OCI-LY7 (cell line): ENCODE results near the gene TACR2. TPM values are rescaled to one million over a fixed set of nuclear protein-coding genes. Genes with fewer than 3 reads are reported as not detected.

Source experiments
- BruUV-seq: library from RNA; stranded (reverse); fragments of 400-500 nt; replicated peaks from 2 replicates; lab custom pipeline; 2021; lab: Mats Ljungman, UMichigan
- CTCF ChIA-PET: fragments of 300-600 bp; sonication (Branson Sonifier 250); formaldehyde crosslinking; loops from one replicate; lab custom pipeline; 2022; ENCODE audit warnings: antibody characterized with exemption; ENCODE audit not compliant: unreplicated experiment; lab: Charles Lee
- POLR2A ChIA-PET: fragments of 300-600 bp; sonication (Branson Sonifier 250); formaldehyde crosslinking; loops from one replicate; lab custom pipeline; 2022; ENCODE audit warnings: antibody characterized with exemption; lab: Charles Lee
- DNase-seq: peaks from one replicate; pipeline ENCODE4 v3.0.0-alpha.2; 2015; ENCODE audit warnings: low spot score
- H2AFZ ChIP-seq: fragments of 200-600 bp; sonication (generic), shearing (Covaris generic); 2 replicates; pipeline ENCODE4 v1.6.1; 2014; ENCODE audit warnings: mild to moderate bottlenecking, antibody characterized with exemption, low read length, moderate library complexity
- H3K27ac ChIP-seq: fragments of 200-600 bp; sonication (generic); 2 replicates; pipeline ENCODE4 v1.5.1; 2014; ENCODE audit warnings: mixed run types, low read depth, mild to moderate bottlenecking, moderate library complexity, low read length, inconsistent platforms; ENCODE audit not compliant: poor library complexity, severe bottlenecking
- H3K36me3 ChIP-seq: fragments of 200-600 bp; sonication (generic); 2 replicates; pipeline ENCODE4 v1.6.1; 2014; ENCODE audit warnings: mild to moderate bottlenecking, antibody characterized with exemption, low read length, moderate library complexity, mixed read lengths; ENCODE audit not compliant: insufficient read depth
- H3K4me1 ChIP-seq: fragments of 200-600 bp; sonication (generic); 2 replicates; pipeline ENCODE4 v1.5.1; 2014; ENCODE audit warnings: mild to moderate bottlenecking, low read length; ENCODE audit not compliant: insufficient read depth, poor library complexity, severe bottlenecking
- H3K4me2 ChIP-seq: fragments of 200-600 bp; sonication (generic); 2 replicates; pipeline ENCODE4 v1.6.1; 2014; ENCODE audit warnings: mild to moderate bottlenecking, low read length
- H3K4me3 ChIP-seq: fragments of 200-600 bp; sonication (generic); 2 replicates; pipeline ENCODE4 v1.5.1; 2014; ENCODE audit warnings: mild to moderate bottlenecking, low read depth, low read length; ENCODE audit not compliant: poor library complexity, severe bottlenecking
- H3K79me2 ChIP-seq: fragments of 200-600 bp; sonication (generic); 2 replicates; pipeline ENCODE4 v1.6.1; 2016; ENCODE audit warnings: low read depth, mild to moderate bottlenecking, low read length, moderate library complexity, mixed read lengths; ENCODE audit not compliant: insufficient read depth
- H3K9me2 ChIP-seq: fragments of 200-600 bp; sonication (generic); 2 replicates; pipeline ENCODE4 v1.6.1; 2016; ENCODE audit warnings: mild to moderate bottlenecking, low read length, mixed read lengths; ENCODE audit not compliant: insufficient read depth
- H3K9me3 ChIP-seq: fragments of 200-600 bp; sonication (generic); 2 replicates; pipeline ENCODE4 v1.6.1; 2014; ENCODE audit warnings: mild to moderate bottlenecking, mixed run types, low read length, mixed read lengths
- H4K20me1 ChIP-seq: fragments of 200-600 bp; sonication (generic); 2 replicates; pipeline ENCODE4 v1.6.1; 2014; ENCODE audit warnings: mild to moderate bottlenecking, antibody characterized with exemption, low read length, moderate library complexity, mixed read lengths; ENCODE audit not compliant: insufficient read depth
- CTCF ChIP-seq: fragments of 200-600 bp; sonication (generic); conservative IDR thresholded peaks from 2 replicates; pipeline ENCODE4 v1.5.1; 2014; ENCODE audit warnings: mild to moderate bottlenecking, antibody characterized with exemption, low read length, moderate library complexity, mixed read lengths
- EZH2phosphoT487 ChIP-seq: fragments of 200-600 bp; sonication (generic); IDR thresholded peaks from 2 replicates; pipeline ENCODE4 v1.6.1; 2018; ENCODE audit warnings: low read depth, borderline replicate concordance, mild to moderate bottlenecking, mixed run types, antibody characterized with exemption, low read length, moderate library complexity, mixed read lengths
- intact Hi-C: fragments of 100-400 bp; cut with micrococcal nuclease; formaldehyde crosslinking; loops from one replicate; pipeline ENCODE4 v1.10.0; 2022; ENCODE audit not compliant: unreplicated experiment
- total RNA-seq, 2 experiments: library from RNA; depleted of rRNA in 1 of 2; stranded (reverse); fragments of >200 nt in 1 of 2; shearing (Covaris generic) in 1 of 2; gene quantifications; 2 replicates each; pipeline ENCODE4 v1.2.3, GENCODE V29; 2014 to 2022

TACR2 gene
- total RNA-seq, 2 experiments from 2014 or later, result not detected

GRCh38 chr10:69419744-69420126, 3.0 kb upstream of the TACR2 start:
- no TSS peak for BruUV-seq
- DNase-seq, result no peak
- no peak overlapping the region for H3K27ac ChIP-seq
- ChIA-PET POLR2A (no interaction called here), CTCF (no interaction called here)
- H3K4me3 ChIP-seq, result no peak overlapping the region
- no peaks in the 10 kb centered on the region for H3K79me2 ChIP-seq
- no peaks in the 10 kb centered on the region for H3K36me3 ChIP-seq
- peaks cover 7% of the 10 kb centered on the region for H3K4me1 ChIP-seq
- intact Hi-C loops, result loop anchor here (10.0 kb wide), 1 partner anchor 415 kb away; no protein-coding TSS in a partner anchor
- TF ChIP-seq CTCF (no peak), EZH2phosphoT487 (no peak)
- no peaks in the 10 kb centered on the region for H3K9me3 ChIP-seq
- no peaks in the 10 kb centered on the region for H3K9me2 ChIP-seq
- H3K4me2 ChIP-seq, result no peak overlapping the region
- no peak overlapping the region for H2AFZ ChIP-seq
- H4K20me1 ChIP-seq, result no peaks in the 10 kb centered on the region

- intact Hi-C loops, result loop anchor here (10.0 kb wide), 1 partner anchor 414 kb away; no protein-coding TSS in a partner anchor
- DNase-seq, result no peak
These were observed 2.5 kb upstream of the TACR2 start for GRCh38 chr10:69419096-69419743.

More at GRCh38 chr10:69419096-69419743, 2.5 kb upstream of the TACR2 start:
- TF ChIP-seq EZH2phosphoT487, result no peak
- TF ChIP-seq CTCF, result no peak
- Histone ChIP-seq H3K79me2 (no peaks in the 10 kb centered on the region), H3K36me3 (no peaks in the 10 kb centered on the region), H2AFZ (no peak overlapping the region), H3K9me2 (no peaks in the 10 kb centered on the region), H3K4me1 (peaks cover 6% of the 10 kb centered on the region), H3K9me3 (no peaks in the 10 kb centered on the region), H3K4me2 (no peak overlapping the region), H3K4me3 (no peak overlapping the region), H4K20me1 (no peaks in the 10 kb centered on the region), H3K27ac (no peak overlapping the region)
- no TSS peak for BruUV-seq
- CTCF ChIA-PET, result no interaction called here
- POLR2A ChIA-PET, result interaction anchor here (0.6 kb wide), 1 partner anchor 102 kb away, joined by 3 read pairs; no protein-coding TSS in a partner anchor
